GM21528 (cell line): ENCODE data around the gene LAMA1.

ENCODE experiments used
- ATAC-seq: cut with Tn5 transposase; IDR thresholded peaks from one replicate; pipeline ENCODE4 v1.9.1; 2021; ENCODE audit warnings: mild to moderate bottlenecking, moderate library complexity; ENCODE audit not compliant: unreplicated experiment, low FRiP score

Gene LAMA1

GRCh38 chr18:6921571-6921970 is 196.0 kb downstream of the LAMA1 start:
- ATAC-seq = no peak

DNA sequence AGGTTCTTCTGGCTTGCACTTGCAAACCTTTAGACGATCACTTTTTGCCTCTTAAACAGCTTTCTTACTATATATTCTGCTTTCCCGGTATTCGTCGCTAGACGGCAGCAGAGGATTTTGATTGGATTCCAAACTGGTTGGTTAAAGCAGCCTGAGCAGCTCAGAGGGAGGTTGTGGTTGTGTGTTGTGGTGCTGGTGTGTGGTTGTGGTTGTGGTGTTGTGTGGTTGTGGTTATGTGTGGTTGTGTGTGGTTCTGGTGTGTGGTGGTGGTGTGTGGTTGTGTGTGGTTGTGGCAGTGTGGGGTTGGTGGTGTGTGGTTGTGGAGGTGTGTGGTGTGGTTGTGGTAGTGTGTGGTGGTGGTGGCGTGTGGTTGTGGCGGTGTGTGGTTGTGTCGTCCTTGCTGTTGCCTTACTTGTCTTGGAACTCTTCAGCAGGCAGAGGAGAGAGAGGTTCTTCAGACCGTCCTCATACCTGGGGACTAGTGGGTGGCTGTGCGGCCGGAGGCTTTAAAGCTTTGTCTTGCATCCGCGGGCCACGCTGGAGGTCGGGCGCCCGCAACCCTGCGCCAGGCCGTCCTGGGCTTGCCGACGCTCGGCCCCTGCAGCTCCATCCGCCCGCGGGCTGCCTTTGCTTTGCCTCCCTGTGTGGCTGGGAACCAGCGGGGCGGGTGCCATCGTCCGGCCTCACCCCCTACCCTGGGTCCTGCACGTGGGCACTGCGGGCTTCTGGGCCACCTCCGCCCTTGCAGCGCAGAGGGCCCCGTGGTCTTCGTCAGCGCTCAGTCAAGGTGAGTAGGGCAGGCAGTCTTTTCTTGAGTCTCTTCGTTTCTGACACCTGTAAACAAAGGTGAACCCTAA is 197.3 kb downstream of the LAMA1 start:
- no peak for ATAC-seq

- no peak for ATAC-seq
Observed at GRCh38 chr18:6917072-6917471, 200.5 kb downstream of the LAMA1 start.

DNA sequence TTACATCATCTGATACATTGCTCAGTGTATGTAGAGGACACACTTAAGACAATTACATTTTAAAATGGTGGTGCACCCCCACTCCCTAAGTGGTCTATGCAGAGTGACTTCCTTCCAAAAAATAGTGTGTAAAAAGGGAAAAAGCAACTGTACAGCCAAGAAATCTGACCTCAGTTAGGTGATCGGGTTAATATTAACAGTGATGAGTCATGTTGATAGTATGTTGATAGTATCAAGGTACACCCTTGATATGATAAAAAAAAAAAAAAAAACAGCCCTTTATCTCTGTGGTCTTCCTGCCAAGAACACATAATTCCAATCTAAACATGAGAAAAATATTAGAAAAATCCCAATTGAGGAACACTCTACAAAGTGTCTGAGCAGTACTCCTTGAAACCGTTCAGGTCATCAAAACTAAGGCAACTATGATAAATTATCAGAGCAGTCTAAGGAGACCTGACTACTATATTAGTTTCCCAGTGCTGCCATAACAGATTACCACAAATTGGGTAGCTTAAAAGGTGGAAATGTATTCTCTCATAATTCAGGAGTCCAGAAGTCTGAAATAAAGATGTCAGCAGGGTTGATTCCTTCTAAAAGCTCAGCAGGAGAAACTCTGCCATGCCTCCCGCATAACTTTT is 216.2 kb downstream of the LAMA1 start:
- no peak for ATAC-seq

- ATAC-seq = no peak
Observed at GRCh38 chr18:6891788-6892187, 225.8 kb downstream of the LAMA1 start.
